BJ (cell line): ENCODE data around the gene MYRF. TPM values are rescaled to one million over a fixed set of nuclear protein-coding genes. Genes with fewer than 3 reads are reported as not detected.

Experiments used
- CTCF ChIA-PET: fragments of 350-600 bp; formaldehyde crosslinking; extraction: SDS; loops from one replicate; lab custom pipeline; 2021; ENCODE audit warnings: antibody characterized with exemption, inconsistent platforms; lab: Yijun Ruan, JAX
- POLR2A ChIA-PET: fragments of 300-600 bp; sonication (Branson Sonifier 250); formaldehyde crosslinking; extraction: SDS; loops from one replicate; lab custom pipeline; 2021; ENCODE audit warnings: antibody characterized with exemption; lab: Charles Lee
- DNase-seq: peaks from one replicate; pipeline ENCODE4 v3.0.0-alpha.2; 2011; ENCODE audit warnings: low read depth
- H3K27me3 ChIP-seq: 2 replicates; pipeline ENCODE4 v1.6.0; 2011; ENCODE audit warnings: low read length; ENCODE audit not compliant: control insufficient read depth, insufficient read depth
- H3K36me3 ChIP-seq: 2 replicates; pipeline ENCODE4 v1.5.1; 2011; ENCODE audit warnings: low read length; ENCODE audit not compliant: control insufficient read depth, insufficient read depth
- H3K4me3 ChIP-seq: 2 replicates; pipeline ENCODE4 v1.5.1; 2011; ENCODE audit warnings: low read depth, mild to moderate bottlenecking, control low read depth, low read length
- CTCF ChIP-seq: IDR thresholded peaks from 2 replicates; pipeline ENCODE4 v1.5.1; 2011; ENCODE audit warnings: low read depth, mild to moderate bottlenecking, control low read depth, inconsistent platforms, low read length, moderate library complexity; ENCODE audit not compliant: insufficient read depth
- polyA plus RNA-seq: library from polyadenylated mRNA; depleted of rRNA; stranded (reverse); fragments of >200 nt; gene quantifications from 2 replicates; pipeline ENCODE4 v1.2.3, GENCODE V29; 2011

MYRF gene
- polyA plus RNA-seq, 1 experiment, result 0.45 TPM

- no peaks in the 10 kb centered on the region for H3K27me3 ChIP-seq
- H3K4me3 ChIP-seq, result no peak overlapping the region
- DNase-seq, result no peak
- H3K36me3 ChIP-seq, result no peaks in the 10 kb centered on the region
- peak; percentile 87 for TF ChIP-seq CTCF
- ChIA-PET POLR2A (no interaction called here), CTCF (interaction anchor here (0.7 to 5.0 kb wide), 9 partner anchors 10 to 305 kb away, joined by 3 to 25 read pairs (median 5); no protein-coding TSS in a partner anchor)
These were observed 24.2 kb downstream of the MYRF start for GRCh38 chr11:61776561-61777075.

GRCh38 chr11:61777234-61778090 lies 25.0 kb downstream of the MYRF start:
- Histone ChIP-seq H3K36me3 (no peaks in the 10 kb centered on the region), H3K27me3 (no peaks in the 10 kb centered on the region), H3K4me3 (no peak overlapping the region)
- POLR2A ChIA-PET, result no interaction called here
- CTCF ChIA-PET, result interaction anchor here (0.7 to 5.0 kb wide), 8 partner anchors 9 to 304 kb away, joined by 3 to 25 read pairs (median 5); no protein-coding TSS in a partner anchor
- no peak for DNase-seq
- no peak for TF ChIP-seq CTCF

GRCh38 chr11:61778357-61778886 lies 26.0 kb downstream of the MYRF start:
- POLR2A ChIA-PET, result no interaction called here
- no peaks in the 10 kb centered on the region for H3K27me3 ChIP-seq
- CTCF ChIA-PET, result interaction anchor here (1.4 to 5.0 kb wide), 5 partner anchors 10 to 32 kb away, joined by 3 to 25 read pairs (median 6); no protein-coding TSS in a partner anchor
- no peak for TF ChIP-seq CTCF
- H3K36me3 ChIP-seq, result no peaks in the 10 kb centered on the region
- H3K4me3 ChIP-seq, result no peak overlapping the region
- no peak for DNase-seq

GRCh38 chr11:61778920-61779650 lies 26.6 kb downstream of the MYRF start:
- H3K36me3 ChIP-seq, result no peaks in the 10 kb centered on the region
- no peak for TF ChIP-seq CTCF
- no peaks in the 10 kb centered on the region for H3K27me3 ChIP-seq
- ChIA-PET POLR2A (no interaction called here), CTCF (interaction anchor here (0.7 to 2.5 kb wide), 3 partner anchors 26 to 46 kb away, joined by 3 to 7 read pairs (median 3); no protein-coding TSS in a partner anchor)
- no peak for DNase-seq
- no peak overlapping the region for H3K4me3 ChIP-seq
